CD4-positive, CD25-positive, alpha-beta regulatory T cell (primary cell): ENCODE results near the gene ETV7. TPM values are rescaled to one million over a fixed set of nuclear protein-coding genes. Genes with fewer than 3 reads are reported as not detected.

Source experiments
- ATAC-seq, 2 donors: fragments of 150-1000 bp; cut with Tn5 transposase; one replicate each; pipeline ENCODE4 v1.10.0; 2021; ENCODE audit warnings: low read depth in 2 of 2, moderate number of reproducible peaks in 2 of 2, moderate library complexity in 1 of 2
- DNase-seq, 3 donors: peaks; one replicate each; pipeline versions ENCODE4 v3.0.0 to v3.0.0-alpha.2; 2012 to 2022; ENCODE audit warnings: mixed read lengths in 1 of 3
- H3K27ac ChIP-seq: one replicate; pipeline ENCODE4 v1.7.0; 2013; ENCODE audit warnings: mild to moderate bottlenecking, low read length; ENCODE audit not compliant: insufficient read depth, poor library complexity, severe bottlenecking
- H3K27me3 ChIP-seq: one replicate; pipeline ENCODE4 v1.7.0; 2013; ENCODE audit warnings: low read length; ENCODE audit not compliant: control insufficient read depth, insufficient read depth
- H3K36me3 ChIP-seq: one replicate; pipeline ENCODE4 v1.7.0; 2013; ENCODE audit warnings: mild to moderate bottlenecking, low read length, moderate library complexity; ENCODE audit not compliant: control insufficient read depth, insufficient read depth
- H3K4me1 ChIP-seq: 2 replicates; pipeline ENCODE4 v1.7.0; 2013; ENCODE audit warnings: mild to moderate bottlenecking, low read length; ENCODE audit not compliant: insufficient read depth, control insufficient read depth, poor library complexity, severe bottlenecking
- H3K4me3 ChIP-seq: one replicate; pipeline ENCODE4 v1.7.0; 2013; ENCODE audit warnings: low read depth, mild to moderate bottlenecking, low read length, moderate library complexity
- H3K9me3 ChIP-seq, 2 experiments: 1 replicate in 1 of 2; 2 replicates in 1 of 2; pipeline ENCODE4 v1.7.0; 2013; ENCODE audit warnings: low read length in 2 of 2, mild to moderate bottlenecking in 1 of 2, moderate library complexity in 1 of 2; ENCODE audit not compliant: control insufficient read depth in 2 of 2
- H3K27ac Mint-ChIP-seq, 3 donors: one replicate each; pipeline ENCODE4 v1.8.0; 2020 to 2022; ENCODE audit warnings: mild to moderate bottlenecking in 3 of 3, mixed read lengths in 3 of 3, moderate library complexity in 2 of 3
- H3K27me3 Mint-ChIP-seq: one replicate; pipeline ENCODE4 v1.8.0; 2022; ENCODE audit warnings: mild to moderate bottlenecking, mixed read lengths
- H3K36me3 Mint-ChIP-seq: one replicate; pipeline ENCODE4 v1.8.0; 2020; ENCODE audit warnings: mixed read lengths
- H3K4me1 Mint-ChIP-seq, 4 donors: one replicate each; pipeline ENCODE4 v1.8.0; 2020 to 2022; ENCODE audit warnings: mixed read lengths in 4 of 4, mild to moderate bottlenecking in 1 of 4
- H3K4me3 Mint-ChIP-seq, 4 donors: one replicate each; pipeline ENCODE4 v1.8.0; 2020 to 2022; ENCODE audit warnings: mild to moderate bottlenecking in 4 of 4, mixed read lengths in 4 of 4, moderate library complexity in 3 of 4
- H3K9me3 Mint-ChIP-seq, 7 donors: one replicate each; pipeline ENCODE4 v1.8.0; 2020 to 2022; ENCODE audit warnings: mixed read lengths in 7 of 7, mild to moderate bottlenecking in 3 of 7, moderate library complexity in 2 of 7
- polyA plus RNA-seq, 4 donors: library from polyadenylated mRNA; unstranded; fragments of 300-500 nt; fragmentation: Illumina TruSeq; gene quantifications; one replicate each; pipeline ENCODE4 v1.2.3, GENCODE V29; 2021
- total RNA-seq: library from RNA; stranded (reverse); gene quantifications from one replicate; pipeline ENCODE4 v1.2.3, GENCODE V29; 2022

The ETV7 gene
- total and polyA plus RNA-seq, 5 donors from 2014 or later: 5.3 to 16.1 (median 7.4) TPM

GRCh38 chr6:36383606-36384005, 3.9 kb downstream of the ETV7 start:
- Mint-ChIP-seq H3K27ac (peak overlapping the region in 1 of 3 donors; percentile 90), H3K27me3 (peaks cover 17% of the 10 kb centered on the region), H3K9me3 (peaks cover 0 to 2% (median 0%) of the 10 kb centered on the region in 7 donors), H3K4me3 (peak overlapping the region in 2 of 4 donors; percentile 27 to 52), H3K36me3 (no peaks in the 10 kb centered on the region), H3K4me1 (peaks cover 6 to 46% (median 23%) of the 10 kb centered on the region in 4 donors)
- Histone ChIP-seq H3K4me3 (no peak overlapping the region), H3K27me3 (peaks cover 6% of the 10 kb centered on the region), H3K9me3 (no peaks in the 10 kb centered on the region), H3K36me3 (no peaks in the 10 kb centered on the region), H3K4me1 (peaks cover 37% of the 10 kb centered on the region), H3K27ac (no peak overlapping the region)
- DNase-seq (peak in 1 of 3 donors; percentile 16), ATAC-seq (peak; percentile 55 to 65)

GRCh38 chr6:36382976-36383375, 4.5 kb downstream of the ETV7 start:
- DNase-seq (no peak), ATAC-seq (no peak)
- H3K27ac Mint-ChIP-seq: peak overlapping the region in 2 of 3 donors; percentile 26 to 90
- H3K27me3 ChIP-seq: peaks cover 2% of the 10 kb centered on the region
- H3K9me3 Mint-ChIP-seq: peaks cover 0 to 2% (median 0%) of the 10 kb centered on the region in 7 donors
- peaks cover 13% of the 10 kb centered on the region for H3K27me3 Mint-ChIP-seq
- no peaks in the 10 kb centered on the region for H3K36me3 ChIP-seq
- peak overlapping the region in 1 of 4 donors; percentile 52 for H3K4me3 Mint-ChIP-seq
- peaks cover 34% of the 10 kb centered on the region for H3K4me1 ChIP-seq
- H3K9me3 ChIP-seq: no peaks in the 10 kb centered on the region
- H3K4me3 ChIP-seq: no peak overlapping the region
- H3K27ac ChIP-seq: no peak overlapping the region
- peaks cover 6 to 47% (median 30%) of the 10 kb centered on the region in 4 donors for H3K4me1 Mint-ChIP-seq
- H3K36me3 Mint-ChIP-seq: no peaks in the 10 kb centered on the region

GRCh38 chr6:36381502-36382389, 5.7 kb downstream of the ETV7 start:
- Histone ChIP-seq H3K36me3 (no peaks in the 10 kb centered on the region), H3K27ac (no peak overlapping the region)

GRCh38 chr6:36380166-36380565, 7.3 kb downstream of the ETV7 start:
- Histone ChIP-seq H3K27ac (peak overlapping the region; percentile 15), H3K27me3 (no peaks in the 10 kb centered on the region), H3K36me3 (no peaks in the 10 kb centered on the region), H3K4me1 (peaks cover 20% of the 10 kb centered on the region), H3K9me3 (no peaks in the 10 kb centered on the region), H3K4me3 (no peak overlapping the region)
- Mint-ChIP-seq H3K27me3 (peaks cover 4% of the 10 kb centered on the region), H3K4me3 (peak overlapping the region in 1 of 4 donors; percentile 10), H3K4me1 (peaks cover 0 to 32% (median 24%) of the 10 kb centered on the region in 4 donors), H3K36me3 (peaks cover 4% of the 10 kb centered on the region), H3K9me3 (peaks cover 0 to 2% (median 0%) of the 10 kb centered on the region in 7 donors), H3K27ac (peak overlapping the region; percentile 47 to 89 (median 67))
- no peak for DNase-seq
- ATAC-seq: no peak

More at GRCh38 chr6:36381502-36382389, 5.7 kb downstream of the ETV7 start:
- H3K27ac Mint-ChIP-seq: peak overlapping the region in 2 of 3 donors; percentile 38 to 63
- H3K4me1 Mint-ChIP-seq: peaks cover 2 to 44% (median 30%) of the 10 kb centered on the region in 4 donors
- H3K36me3 Mint-ChIP-seq: no peaks in the 10 kb centered on the region
- no peak overlapping the region for H3K4me3 Mint-ChIP-seq
- ATAC-seq: no peak
- peaks cover 7% of the 10 kb centered on the region for H3K27me3 Mint-ChIP-seq
- no peaks in the 10 kb centered on the region for H3K9me3 ChIP-seq
- no peak overlapping the region for H3K4me3 ChIP-seq
- DNase-seq: no peak
- H3K9me3 Mint-ChIP-seq: peaks cover 0 to 2% (median 0%) of the 10 kb centered on the region in 7 donors
- peaks cover 2% of the 10 kb centered on the region for H3K27me3 ChIP-seq
- peaks cover 27% of the 10 kb centered on the region for H3K4me1 ChIP-seq

GRCh38 chr6:36378936-36379335, 8.5 kb downstream of the ETV7 start:
- Histone ChIP-seq H3K36me3 (no peaks in the 10 kb centered on the region), H3K27me3 (no peaks in the 10 kb centered on the region), H3K4me1 (peaks cover 20% of the 10 kb centered on the region), H3K27ac (peak overlapping the region; percentile 19), H3K9me3 (no peaks in the 10 kb centered on the region), H3K4me3 (no peak overlapping the region)
- Mint-ChIP-seq H3K36me3 (peaks cover 4% of the 10 kb centered on the region), H3K9me3 (peaks cover 0 to 2% (median 0%) of the 10 kb centered on the region in 7 donors), H3K4me1 (peaks cover 0 to 32% (median 21%) of the 10 kb centered on the region in 4 donors), H3K4me3 (peak overlapping the region in 3 of 4 donors; percentile 18 to 63 (median 23)), H3K27ac (peak overlapping the region; percentile 49 to 84 (median 66)), H3K27me3 (peaks cover 4% of the 10 kb centered on the region)
- no peak for ATAC-seq
- no peak for DNase-seq

DNA sequence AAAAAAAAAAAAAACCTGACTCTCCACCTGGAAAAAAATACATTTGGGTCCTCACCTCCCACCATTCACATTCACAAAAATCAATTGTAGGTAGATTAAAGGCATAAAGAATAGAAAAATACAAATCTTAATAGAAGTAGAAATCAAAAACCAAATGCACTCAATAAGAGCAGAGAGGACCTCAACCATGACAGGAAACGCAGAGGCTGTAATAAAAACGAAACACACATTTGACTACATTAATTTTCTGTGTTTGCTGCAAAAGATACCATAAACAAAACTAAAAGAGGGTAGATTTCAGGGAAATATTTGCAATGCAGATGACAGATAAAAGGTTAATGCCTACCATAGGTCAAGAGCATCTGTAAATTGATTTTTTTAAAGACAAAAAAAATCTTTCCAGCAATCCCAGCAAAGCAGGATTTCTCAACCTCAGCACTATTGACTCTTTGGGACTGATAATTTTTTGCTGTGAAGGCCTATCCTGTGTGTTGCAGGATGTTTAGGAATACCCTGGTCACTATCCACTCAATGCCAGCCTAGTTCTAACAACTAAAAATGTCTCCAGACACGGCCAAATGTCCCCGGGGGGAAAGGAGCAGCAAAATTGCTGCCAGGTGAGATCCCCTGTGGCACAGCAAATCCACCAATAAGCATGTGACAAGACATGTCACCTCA, 9.1 kb downstream of the ETV7 start:
- peak overlapping the region; percentile 25 to 63 (median 30) for H3K4me3 Mint-ChIP-seq
- DNase-seq (peak in 1 of 3 donors; percentile 21), ATAC-seq (no peak)
- Histone ChIP-seq H3K36me3 (no peaks in the 10 kb centered on the region), H3K9me3 (no peaks in the 10 kb centered on the region), H3K27ac (no peak overlapping the region), H3K4me1 (peaks cover 18% of the 10 kb centered on the region), H3K27me3 (no peaks in the 10 kb centered on the region), H3K4me3 (peak overlapping the region; percentile 53)
- peaks cover 0 to 2% (median 0%) of the 10 kb centered on the region in 7 donors for H3K9me3 Mint-ChIP-seq
- H3K27ac Mint-ChIP-seq: peak overlapping the region; percentile 39 to 84 (median 49)
- peaks cover 0 to 31% (median 19%) of the 10 kb centered on the region in 4 donors for H3K4me1 Mint-ChIP-seq
- peaks cover 4% of the 10 kb centered on the region for H3K27me3 Mint-ChIP-seq
- peaks cover 4% of the 10 kb centered on the region for H3K36me3 Mint-ChIP-seq

- Mint-ChIP-seq H3K27ac (peak overlapping the region in 2 of 3 donors; percentile 8 to 12), H3K36me3 (peaks cover 7% of the 10 kb centered on the region), H3K4me3 (peak overlapping the region in 2 of 4 donors; percentile 12 to 63), H3K9me3 (peaks cover 0 to 2% (median 0%) of the 10 kb centered on the region in 7 donors), H3K27me3 (peaks cover 4% of the 10 kb centered on the region), H3K4me1 (peaks cover 0 to 24% (median 19%) of the 10 kb centered on the region in 4 donors)
- ATAC-seq (no peak), DNase-seq (no peak)
- no peaks in the 10 kb centered on the region for H3K27me3 ChIP-seq
- H3K4me1 ChIP-seq: peaks cover 14% of the 10 kb centered on the region
- no peaks in the 10 kb centered on the region for H3K9me3 ChIP-seq
- H3K27ac ChIP-seq: no peak overlapping the region
- H3K36me3 ChIP-seq: no peaks in the 10 kb centered on the region
- H3K4me3 ChIP-seq: peak overlapping the region; percentile 53
Observed at GRCh38 chr6:36377594-36377993, 9.9 kb downstream of the ETV7 start.
